Stimulated activated CD8-positive, alpha-beta memory T cell treated with anti-CD3 and anti-CD28 coated beads, Interleukin-12 subunit alpha, Interleukin-12 subunit beta, amount 100 ng/mL, for 24 hours (primary cell): Measurements from ENCODE around the gene KIF1A.

Experiments
- DNase-seq: peaks from one replicate; pipeline ENCODE4 v3.0.0-alpha.2; 2020; ENCODE audit errors: extremely low read depth

KIF1A gene

DNA sequence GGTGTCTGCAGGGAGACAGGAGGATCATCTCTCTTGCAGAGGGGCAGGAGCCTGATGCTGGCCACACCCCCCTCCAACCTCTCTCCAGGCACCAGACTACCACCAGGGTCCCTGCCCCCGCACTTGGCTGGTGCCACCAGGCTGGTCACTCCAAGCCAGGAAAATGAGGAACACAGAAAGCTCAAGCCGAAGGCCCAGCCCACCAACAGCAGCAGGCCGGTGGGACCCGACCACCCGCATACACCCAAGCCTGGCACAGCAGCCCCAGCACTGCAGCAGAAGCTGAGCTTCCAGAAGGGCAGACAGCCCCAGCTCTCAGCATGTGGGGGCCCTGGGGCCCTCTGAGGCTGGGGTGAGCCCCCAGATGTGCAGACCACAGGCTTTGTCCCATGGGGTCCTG lies 52.7 kb downstream of the KIF1A start:
- no peak for DNase-seq

GRCh38 chr2:240766072-240766471 lies 53.9 kb downstream of the KIF1A start:
- no peak for DNase-seq

DNA sequence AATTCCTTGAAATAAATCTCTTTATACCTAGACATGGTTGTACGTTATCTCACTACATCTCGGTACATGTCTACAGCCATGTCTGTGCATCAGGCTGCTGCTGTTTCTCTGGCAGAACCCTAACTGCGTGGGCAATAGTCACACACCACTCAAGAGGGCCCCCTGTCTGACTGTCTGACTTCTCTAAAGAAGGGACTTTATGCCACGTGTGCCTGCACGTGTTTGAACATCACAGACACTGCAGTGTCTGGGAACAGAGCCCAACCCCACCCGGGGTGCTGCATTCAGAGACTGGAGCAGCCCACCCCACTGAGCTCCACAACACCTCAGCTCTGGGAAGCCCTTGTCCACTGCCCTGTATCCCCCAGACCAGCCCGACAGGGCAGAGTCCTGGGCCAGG lies 55.0 kb downstream of the KIF1A start:
- no peak for DNase-seq

DNA sequence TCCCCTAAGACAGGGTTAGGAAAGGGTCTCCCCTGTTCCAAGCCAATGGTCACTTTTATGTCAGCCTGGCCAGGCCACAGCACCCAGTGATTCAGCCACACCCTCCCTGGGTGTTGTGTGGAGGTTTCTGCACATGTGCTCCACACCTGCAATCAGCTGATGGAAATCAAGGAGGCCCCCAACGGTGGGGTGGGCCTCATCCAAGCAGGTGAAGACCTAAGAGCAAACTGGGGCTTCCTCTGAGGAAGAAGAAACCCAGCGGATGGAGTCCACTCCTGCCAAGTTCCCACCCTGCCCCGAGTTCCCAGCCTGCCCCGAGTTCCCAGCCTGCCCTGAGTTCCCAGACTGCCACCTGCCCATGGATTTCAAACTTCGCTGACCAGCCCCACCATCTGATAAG lies 55.4 kb downstream of the KIF1A start:
- no peak for DNase-seq

GRCh38 chr2:240762971-240763370 lies 57.0 kb downstream of the KIF1A start:
- no peak for DNase-seq

DNA sequence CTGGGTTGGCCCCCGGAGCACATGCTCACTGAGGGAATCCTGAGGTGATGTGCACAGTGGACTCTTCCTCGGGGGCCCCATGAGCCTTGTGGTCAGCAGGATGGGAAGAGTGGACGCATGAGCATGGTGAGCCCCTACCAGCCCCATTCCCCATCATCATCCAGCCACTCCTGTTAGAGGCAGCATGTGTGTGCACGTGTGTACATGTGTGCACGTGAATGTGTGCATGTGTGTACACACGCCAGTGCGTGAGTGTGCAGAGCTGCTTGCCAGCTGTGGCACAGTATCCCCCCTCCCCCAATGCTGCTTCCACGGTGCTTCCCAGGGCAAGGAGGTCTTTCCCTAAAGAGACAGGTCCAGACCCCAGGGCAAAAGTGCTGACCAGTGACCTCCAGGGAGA lies 57.8 kb downstream of the KIF1A start:
- no peak for DNase-seq

GRCh38 chr2:240760576-240761246 lies 59.3 kb downstream of the KIF1A start:
- DNase-seq: no peak

DNA sequence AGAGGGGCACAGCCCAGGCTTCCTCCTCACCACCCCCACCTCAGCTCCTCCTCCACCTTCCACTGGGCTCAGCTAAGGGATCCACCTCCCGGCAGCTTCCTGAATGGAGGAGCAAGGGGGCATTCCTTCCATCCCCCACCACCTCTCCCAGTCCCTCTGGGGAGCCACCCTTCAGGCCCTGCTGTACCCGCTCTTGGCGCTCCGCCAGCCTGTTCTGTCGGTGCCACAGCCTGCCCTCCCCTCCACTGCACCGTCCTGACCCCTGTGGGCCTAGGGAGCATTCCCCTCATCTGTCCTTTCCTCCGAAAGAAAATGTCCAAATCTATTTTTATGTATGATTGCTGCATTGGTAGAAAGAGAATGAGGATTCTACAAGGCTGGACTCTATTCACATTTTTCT lies 59.9 kb downstream of the KIF1A start:
- DNase-seq: no peak

GRCh38 chr2:240759459-240759858 lies 60.6 kb downstream of the KIF1A start:
- no peak for DNase-seq

GRCh38 chr2:240757086-240757614 lies 62.9 kb downstream of the KIF1A start:
- DNase-seq: no peak

GRCh38 chr2:240752209-240752608 lies 67.8 kb downstream of the KIF1A start:
- DNase-seq: no peak

DNA sequence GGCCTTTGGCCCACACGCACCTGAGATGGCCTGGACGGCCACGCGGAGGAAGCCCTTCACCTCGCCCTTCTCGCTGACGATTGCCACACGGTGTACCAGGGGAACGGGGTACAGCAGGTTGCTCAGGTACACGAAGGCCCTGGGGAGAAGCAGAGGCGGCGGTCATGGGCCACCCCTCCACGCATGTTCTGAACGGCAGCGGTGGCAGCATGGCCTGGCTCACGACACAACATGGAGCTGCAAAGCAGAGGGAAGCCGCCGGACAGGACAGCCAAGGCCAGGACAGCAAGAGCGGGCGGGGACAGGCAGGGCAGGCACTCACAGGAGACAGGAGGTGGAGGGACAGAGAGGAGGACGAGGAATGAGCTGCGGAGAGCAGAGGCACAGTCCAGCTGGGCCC lies 69.6 kb downstream of the KIF1A start:
- DNase-seq: no peak

DNA sequence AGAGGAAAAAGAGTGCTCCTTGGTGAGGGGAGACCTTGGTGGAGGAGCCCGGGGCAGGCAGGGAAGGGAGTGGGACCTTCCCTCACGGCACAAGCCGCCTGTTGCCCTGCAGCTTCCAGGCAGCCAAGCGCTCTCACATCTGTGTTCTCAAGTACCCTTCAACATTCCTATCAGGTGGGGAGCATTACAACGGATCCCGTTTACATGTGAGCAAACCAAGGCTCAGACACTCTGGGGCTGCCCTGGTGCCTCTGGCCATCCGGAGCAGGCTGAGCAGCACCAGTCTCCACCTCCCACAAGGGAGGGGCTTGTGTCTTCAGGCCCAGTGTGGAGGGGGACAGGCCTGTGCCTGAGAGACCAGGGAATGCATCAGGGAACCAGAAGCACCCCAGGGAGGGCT lies 70.5 kb downstream of the KIF1A start:
- DNase-seq: no peak

GRCh38 chr2:240747256-240747655 lies 72.8 kb downstream of the KIF1A start:
- DNase-seq: no peak

DNA sequence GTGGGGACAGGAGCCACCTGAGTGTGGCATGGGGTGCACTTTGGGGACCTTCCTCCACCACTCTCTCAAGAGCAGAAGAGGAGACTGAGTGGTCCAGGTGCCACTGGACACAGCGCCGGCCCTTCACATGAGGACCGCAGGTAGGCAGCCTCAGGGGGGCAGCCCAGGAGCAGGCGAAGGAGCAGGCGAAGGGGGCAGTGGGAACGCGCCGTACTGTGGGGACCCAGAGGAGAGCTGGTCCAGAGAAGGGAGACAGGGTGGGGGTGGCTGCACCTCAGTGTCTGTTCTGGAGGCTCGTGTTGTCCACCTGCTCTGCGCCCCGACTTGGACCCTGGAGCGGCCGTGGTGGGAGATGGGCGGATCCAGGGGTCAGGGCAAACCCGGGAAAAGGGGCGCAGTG lies 73.3 kb downstream of the KIF1A start:
- no peak for DNase-seq

DNA sequence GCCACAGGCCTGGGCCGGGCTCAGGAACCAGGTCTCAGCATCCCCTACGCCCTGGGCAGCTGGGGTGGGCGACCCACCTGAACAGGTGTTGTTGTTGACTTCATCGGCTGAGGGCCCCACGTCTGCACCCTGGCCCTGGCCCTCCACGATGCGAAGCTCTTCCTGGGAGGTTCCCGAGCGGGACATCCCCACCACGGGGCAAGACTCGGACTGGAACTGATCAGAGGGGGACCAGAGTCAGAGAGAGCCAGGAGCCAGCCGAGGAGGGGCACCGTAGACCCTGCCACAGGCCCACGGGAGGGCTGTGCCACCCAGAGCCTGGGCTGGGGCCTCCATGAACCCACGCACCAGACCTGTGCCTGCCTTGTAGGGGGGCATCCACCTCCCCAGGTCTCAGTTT lies 74.1 kb downstream of the KIF1A start:
- no peak for DNase-seq

- no peak for DNase-seq
Observed at GRCh38 chr2:240745456-240745855, 74.6 kb downstream of the KIF1A start.

GRCh38 chr2:240742602-240743095 lies 77.4 kb downstream of the KIF1A start:
- no peak for DNase-seq

DNA sequence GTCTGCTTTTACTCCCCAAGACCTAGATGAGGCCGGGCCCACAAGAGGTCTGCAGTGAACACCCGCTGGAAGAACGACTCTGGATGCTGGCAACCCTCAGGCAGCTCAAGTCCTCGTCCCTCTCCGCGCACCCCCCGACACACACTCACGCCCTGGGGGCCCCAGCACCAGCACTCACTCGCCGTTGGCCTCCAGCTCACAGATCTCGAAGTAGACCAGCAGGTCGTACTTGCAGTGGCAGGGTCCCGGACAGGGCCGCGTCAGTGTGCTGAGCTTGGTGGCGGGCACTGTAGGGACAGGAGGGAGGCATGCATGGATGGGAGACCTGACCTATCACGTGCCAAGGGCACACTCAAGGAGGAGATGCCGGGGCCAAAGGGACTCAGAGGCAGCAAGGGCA lies 78.9 kb downstream of the KIF1A start:
- DNase-seq: no peak

DNA sequence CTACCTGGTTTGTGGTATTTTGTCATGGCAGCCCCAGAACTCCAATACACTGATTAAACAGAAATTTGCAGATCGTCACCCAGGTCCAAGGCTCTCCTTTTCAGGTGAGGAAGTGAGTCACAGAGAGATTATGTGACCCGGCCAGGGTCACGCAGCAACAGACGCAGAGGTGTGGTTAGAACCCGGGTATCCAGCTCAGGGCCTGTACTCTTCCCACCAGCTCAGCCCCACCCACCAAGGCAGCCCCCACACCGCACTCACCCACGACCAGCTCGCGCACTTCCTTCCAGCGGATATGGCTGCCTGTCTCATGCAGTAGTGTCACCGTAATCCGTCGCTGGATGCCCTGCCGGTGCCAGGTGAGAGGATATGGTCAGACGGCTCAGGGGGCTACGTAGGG lies 80.2 kb downstream of the KIF1A start:
- no peak for DNase-seq

- no peak for DNase-seq
Observed at GRCh38 chr2:240737958-240738357, 82.1 kb downstream of the KIF1A start.

DNA sequence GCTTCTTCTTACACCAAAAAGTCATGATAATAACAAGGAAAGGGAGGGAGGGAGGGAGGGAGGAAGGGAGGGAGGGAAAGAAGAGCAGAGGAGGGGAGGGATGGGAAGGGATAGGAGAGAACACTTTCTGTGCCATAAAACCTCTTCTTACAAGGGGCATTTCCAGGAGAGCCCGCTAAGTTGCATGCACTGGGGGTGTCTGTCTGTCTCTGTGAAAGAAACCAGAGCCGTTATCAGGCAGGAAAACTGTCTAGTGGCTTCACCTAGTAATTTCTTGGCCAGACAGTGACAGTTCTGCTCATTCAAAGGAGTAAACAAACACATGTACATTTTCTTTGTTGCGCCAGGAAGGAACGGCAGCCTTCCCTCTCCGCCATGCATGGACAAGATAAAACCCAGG lies 82.5 kb downstream of the KIF1A start:
- DNase-seq: no peak

DNA sequence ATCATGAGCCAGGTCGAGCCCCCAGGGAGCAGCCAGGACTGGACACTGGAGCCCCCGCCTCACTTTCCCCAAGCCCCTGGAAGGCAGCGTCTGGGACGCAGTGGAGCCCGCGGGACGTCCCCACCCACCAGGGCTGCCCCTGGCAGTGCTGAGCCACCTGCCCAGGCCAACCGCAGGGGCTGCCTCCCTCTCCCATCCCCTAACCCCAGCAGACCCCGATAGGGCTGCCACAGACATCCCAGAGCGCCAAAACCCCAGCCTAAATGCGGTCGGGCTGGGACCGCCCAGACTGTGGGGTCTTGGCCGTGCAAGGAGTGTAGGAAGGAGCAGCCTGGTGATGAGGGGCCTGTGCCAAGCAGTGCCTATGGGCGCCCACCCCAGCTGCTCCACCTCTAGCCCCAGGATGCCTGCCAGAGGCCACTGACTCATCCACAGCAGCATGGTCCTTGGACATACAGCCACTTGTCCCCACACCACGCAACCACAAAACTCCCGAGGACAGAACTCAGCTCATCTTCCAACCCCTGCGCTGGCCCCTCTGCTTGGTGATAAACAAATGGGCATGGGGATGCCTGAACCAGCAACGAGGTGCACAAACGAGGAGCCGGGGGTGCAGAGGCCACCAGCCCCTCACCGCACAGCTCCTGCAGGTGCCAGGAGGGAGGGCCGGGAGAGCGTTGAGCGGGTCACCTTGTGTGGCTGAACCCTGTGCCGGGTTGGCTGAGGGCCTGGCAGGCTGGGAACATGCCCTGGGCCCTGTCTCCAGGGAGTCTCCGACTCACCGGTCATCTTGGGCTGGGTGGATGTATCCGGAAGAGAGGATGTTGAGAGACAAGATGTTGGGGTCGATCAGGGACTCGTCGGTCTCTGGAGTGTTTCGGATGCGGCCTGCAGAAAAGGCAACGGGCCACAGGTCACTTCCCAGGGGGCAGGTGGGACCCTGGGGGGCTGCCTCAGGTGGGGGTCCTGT lies 83.5 kb downstream of the KIF1A start:
- no peak for DNase-seq
